SU-DHL-6 (cell line): ENCODE measurements around the gene SNX11.
"Not testable (repeated sequence)": the region's sequence is repeated elsewhere in the genome, so short reads cannot be mapped to it uniquely, and the experiment has no call there.

Experiments
- H2AFZ ChIP-seq: fragments of 200-600 bp; sonication (generic); 2 replicates; pipeline ENCODE4 v1.6.1; 2014; ENCODE audit warnings: low read depth, mild to moderate bottlenecking, moderate library complexity, mixed read lengths, antibody characterized with exemption, low read length; ENCODE audit not compliant: severe bottlenecking
- H3F3A ChIP-seq: fragments of 200-600 bp; shearing (Covaris generic); 2 replicates; pipeline ENCODE4 v1.6.0; 2016; ENCODE audit warnings: antibody characterized with exemption, mild to moderate bottlenecking; ENCODE audit not compliant: insufficient read depth
- H3K27ac ChIP-seq: fragments of 200-600 bp; sonication (generic); 2 replicates; pipeline ENCODE4 v1.5.1; 2016; ENCODE audit warnings: low read depth, mild to moderate bottlenecking, low read length, moderate library complexity, mixed read lengths
- H3K27me3 ChIP-seq: fragments of 200-600 bp; sonication (generic), shearing (Covaris generic); 2 replicates; pipeline ENCODE4 v1.6.0; 2014; ENCODE audit warnings: mild to moderate bottlenecking, low read length
- H3K36me3 ChIP-seq: fragments of 200-600 bp; sonication (generic); 2 replicates; pipeline ENCODE4 v1.6.1; 2014; ENCODE audit warnings: mild to moderate bottlenecking, low read length, mixed read lengths
- H3K4me2 ChIP-seq: fragments of 300-600, 200-600 bp; shearing (Covaris generic), sonication (generic); 2 replicates; pipeline ENCODE4 v1.6.0; 2014; ENCODE audit warnings: low read length, low read depth, mild to moderate bottlenecking; ENCODE audit not compliant: poor library complexity, severe bottlenecking
- H3K4me3 ChIP-seq: fragments of 200-600 bp; sonication (generic); 2 replicates; pipeline ENCODE4 v1.5.1; 2014; ENCODE audit warnings: antibody characterized with exemption, low read length, mild to moderate bottlenecking, mixed read lengths; ENCODE audit not compliant: insufficient read depth, poor library complexity, severe bottlenecking
- H3K79me2 ChIP-seq: fragments of 200-600 bp; sonication (generic); 2 replicates; pipeline ENCODE4 v1.6.1; 2014; ENCODE audit warnings: mild to moderate bottlenecking, low read length, moderate library complexity; ENCODE audit not compliant: insufficient read depth
- H3K9ac ChIP-seq: fragments of 200-600 bp; sonication (generic); 2 replicates; pipeline ENCODE4 v1.7.0; 2014; ENCODE audit warnings: mild to moderate bottlenecking, low read length
- H3K9me2 ChIP-seq: fragments of 200-600 bp; sonication (generic); replicated peaks from 2 replicates; pipeline ENCODE4 v1.6.1; 2014; ENCODE audit warnings: low read length; ENCODE audit not compliant: insufficient read depth
- H3K9me3 ChIP-seq: fragments of 200-600 bp; sonication (generic); 2 replicates; pipeline ENCODE4 v1.6.1; 2014; ENCODE audit warnings: low read length, mixed read lengths; ENCODE audit not compliant: insufficient read depth
- H4K20me1 ChIP-seq: fragments of 200-600 bp; sonication (generic); 2 replicates; pipeline ENCODE4 v1.6.1; 2014; ENCODE audit warnings: low read depth, mild to moderate bottlenecking, antibody characterized with exemption, low read length, moderate library complexity, mixed read lengths
- EZH2phosphoT487 ChIP-seq: fragments of 200-600 bp; sonication (generic), shearing (Covaris generic); conservative IDR thresholded peaks from 2 replicates; pipeline ENCODE4 v1.6.1; 2018; ENCODE audit warnings: mild to moderate bottlenecking, antibody characterized with exemption, low read length, moderate library complexity, mixed read lengths
- TF ChIP-seq, protein P1 (sequence below): fragments of 200-600 bp; sonication (generic); IDR thresholded peaks from one replicate; pipeline ENCODE4 v1.5.1; 2017; ENCODE audit warnings: antibody characterized with exemption, mild to moderate bottlenecking, low read length, moderate library complexity; ENCODE audit not compliant: insufficient read depth, poor library complexity, severe bottlenecking

SNX11 gene

DNA sequence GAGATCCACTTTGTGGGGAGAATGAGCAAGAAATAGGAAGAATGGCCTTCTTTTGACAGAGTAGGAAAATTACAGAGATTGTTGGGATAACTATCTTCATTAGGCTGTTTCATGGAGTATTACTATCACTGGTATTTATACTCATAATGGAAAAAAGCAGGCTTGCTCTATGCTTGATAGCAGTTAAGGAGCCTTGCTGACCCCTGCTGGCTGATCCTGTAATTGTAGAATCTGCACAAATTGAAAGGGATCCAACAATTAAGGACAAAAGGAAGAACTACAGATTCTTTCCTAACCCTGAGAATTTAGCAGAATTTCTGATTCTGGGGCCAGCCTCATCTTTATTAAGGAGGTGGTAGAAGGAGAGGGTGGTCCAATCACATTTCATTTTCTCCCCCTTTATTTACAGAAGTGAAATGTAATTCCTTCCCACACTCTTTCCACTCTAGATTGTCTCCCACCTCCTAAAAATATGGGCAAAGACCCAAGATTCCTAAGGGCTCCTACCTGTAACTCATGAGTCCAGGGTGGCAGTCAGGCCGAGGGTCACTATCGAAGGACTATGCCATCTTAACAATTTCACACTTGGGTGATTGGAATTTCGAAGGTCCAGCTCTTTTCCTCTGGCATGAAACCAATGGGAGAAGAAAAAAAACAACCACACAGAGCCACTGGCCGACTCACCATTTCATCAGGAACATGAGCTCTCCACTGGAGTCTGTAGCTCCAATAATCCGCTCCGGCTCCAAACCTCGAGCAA, 33.1 kb upstream of the SNX11 start:
- Histone ChIP-seq H4K20me1 (no peaks in the 10 kb centered on the region), H3K4me2 (no peak overlapping the region), H3K36me3 (peaks cover 5% of the 10 kb centered on the region; the same call in 1 of the 2 replicates), H3K9me3 (no peaks in the 10 kb centered on the region), H3K4me3 (no peak overlapping the region), H2AFZ (no peak overlapping the region), H3K9me2 (no peaks in the 10 kb centered on the region), H3K27me3 (no peaks in the 10 kb centered on the region), H3K9ac (no peak overlapping the region), H3F3A (peaks cover 8% of the 10 kb centered on the region; the same call in 1 of the 2 replicates), H3K27ac (no peak overlapping the region), H3K79me2 (peaks cover 14% of the 10 kb centered on the region)
- TF ChIP-seq EZH2phosphoT487: no peak
- TF ChIP-seq, protein P1, sequence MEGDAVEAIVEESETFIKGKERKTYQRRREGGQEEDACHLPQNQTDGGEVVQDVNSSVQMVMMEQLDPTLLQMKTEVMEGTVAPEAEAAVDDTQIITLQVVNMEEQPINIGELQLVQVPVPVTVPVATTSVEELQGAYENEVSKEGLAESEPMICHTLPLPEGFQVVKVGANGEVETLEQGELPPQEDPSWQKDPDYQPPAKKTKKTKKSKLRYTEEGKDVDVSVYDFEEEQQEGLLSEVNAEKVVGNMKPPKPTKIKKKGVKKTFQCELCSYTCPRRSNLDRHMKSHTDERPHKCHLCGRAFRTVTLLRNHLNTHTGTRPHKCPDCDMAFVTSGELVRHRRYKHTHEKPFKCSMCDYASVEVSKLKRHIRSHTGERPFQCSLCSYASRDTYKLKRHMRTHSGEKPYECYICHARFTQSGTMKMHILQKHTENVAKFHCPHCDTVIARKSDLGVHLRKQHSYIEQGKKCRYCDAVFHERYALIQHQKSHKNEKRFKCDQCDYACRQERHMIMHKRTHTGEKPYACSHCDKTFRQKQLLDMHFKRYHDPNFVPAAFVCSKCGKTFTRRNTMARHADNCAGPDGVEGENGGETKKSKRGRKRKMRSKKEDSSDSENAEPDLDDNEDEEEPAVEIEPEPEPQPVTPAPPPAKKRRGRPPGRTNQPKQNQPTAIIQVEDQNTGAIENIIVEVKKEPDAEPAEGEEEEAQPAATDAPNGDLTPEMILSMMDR: peak; percentile 80

DNA sequence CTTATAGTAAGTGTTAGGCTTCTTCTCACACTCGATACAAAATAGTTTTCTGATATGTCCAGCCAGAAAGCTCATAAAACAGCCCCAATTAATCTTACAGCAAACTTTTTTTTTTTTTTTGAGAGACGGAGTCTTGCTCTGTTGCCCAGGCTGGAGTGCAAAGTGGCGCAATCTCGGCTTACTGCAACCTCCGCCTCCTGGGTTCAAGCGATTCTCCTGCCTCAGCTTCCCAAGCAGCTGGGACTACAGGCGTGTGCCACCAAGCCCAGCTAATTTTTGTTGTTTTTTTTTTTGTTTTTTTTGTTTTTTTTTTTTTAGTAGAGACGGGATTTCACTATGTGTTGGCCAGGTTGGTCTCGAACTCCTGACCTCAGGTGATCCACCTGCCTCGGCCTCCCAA, 30.4 kb upstream of the SNX11 start:
- H3K36me3 ChIP-seq, H3K9ac ChIP-seq, H3F3A ChIP-seq, H3K9me3 ChIP-seq, H2AFZ ChIP-seq, H3K4me2 ChIP-seq, H4K20me1 ChIP-seq, H3K27me3 ChIP-seq, H3K27ac ChIP-seq, H3K4me3 ChIP-seq, H3K9me2 ChIP-seq: not testable (repeated sequence)
- peaks cover 36% of the 10 kb centered on the region for H3K79me2 ChIP-seq

DNA sequence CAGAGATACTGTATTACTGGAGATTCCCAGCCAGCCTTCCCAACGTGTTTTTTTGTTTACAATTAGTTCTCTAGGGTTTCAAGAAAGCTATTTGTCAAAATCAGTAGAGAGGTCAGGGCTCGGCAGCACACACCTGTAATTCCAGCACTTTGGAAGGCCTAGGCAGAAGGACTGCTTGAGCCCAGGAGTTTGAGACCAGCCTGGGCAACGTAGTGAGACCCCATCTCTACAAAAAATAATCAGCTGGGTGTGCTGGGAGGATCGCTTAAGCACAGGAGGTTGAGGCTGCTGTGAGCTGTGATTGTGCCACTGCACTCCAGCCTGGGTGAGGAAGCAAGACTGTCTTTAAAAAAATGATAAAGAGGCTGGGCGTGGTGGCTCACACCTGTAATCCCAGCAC, 25.7 kb upstream of the SNX11 start:
- Histone ChIP-seq H3K27me3 (no peaks in the 10 kb centered on the region), H3K4me2 (no peak overlapping the region), H3K9ac (no peak overlapping the region), H3K9me2 (no peaks in the 10 kb centered on the region), H3K4me3 (no peak overlapping the region), H2AFZ (no peak overlapping the region), H3K79me2 (peaks cover 73% of the 10 kb centered on the region), H3K27ac (no peak overlapping the region), H3K36me3 (no peaks in the 10 kb centered on the region), H3K9me3 (no peaks in the 10 kb centered on the region), H3F3A (no peaks in the 10 kb centered on the region), H4K20me1 (0 out of 2 replicates have a peak, but pooled peaks cover 8% of the 10 kb centered on the region)
- TF ChIP-seq, protein P1: no peak
- TF ChIP-seq EZH2phosphoT487: no peak

DNA sequence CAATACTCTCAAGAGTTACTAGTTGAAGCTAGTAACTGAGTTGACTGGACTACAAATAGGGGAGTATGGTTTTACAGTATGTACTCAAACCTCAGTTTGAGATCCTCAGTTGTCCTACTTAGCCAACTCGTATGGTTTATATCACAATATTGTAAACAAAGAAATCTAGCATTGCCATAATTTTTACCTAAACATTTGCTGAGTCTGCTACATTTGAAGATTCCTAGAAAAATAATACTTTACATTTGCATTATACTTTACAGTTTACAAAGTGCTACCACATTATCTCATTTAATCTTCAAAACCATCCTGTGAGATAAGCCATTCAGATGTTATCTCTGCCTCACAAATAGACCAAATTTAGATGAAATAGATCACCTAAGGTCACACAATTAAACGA, 22.6 kb upstream of the SNX11 start:
- Histone ChIP-seq H2AFZ (no peak overlapping the region), H3K9me2 (no peaks in the 10 kb centered on the region), H3K27ac (no peak overlapping the region), H4K20me1 (0 out of 2 replicates have a peak, but pooled peaks cover 8% of the 10 kb centered on the region), H3K4me2 (no peak overlapping the region), H3K4me3 (no peak overlapping the region), H3K9me3 (no peaks in the 10 kb centered on the region), H3K27me3 (no peaks in the 10 kb centered on the region), H3K79me2 (peaks cover 82% of the 10 kb centered on the region), H3F3A (no peaks in the 10 kb centered on the region), H3K36me3 (no peaks in the 10 kb centered on the region), H3K9ac (no peak overlapping the region)
- TF ChIP-seq EZH2phosphoT487: no peak
- TF ChIP-seq, protein P1: no peak
